ENCODE data around the gene SORCS3.

The SORCS3 gene

GRCh38 chr10:105010411-105011121 lies 369.5 kb downstream of the SORCS3 start:
- H3K27me3 ChIP-seq (ENCODE audit: low read length): no peaks in the 10 kb centered on the region
- no peaks in the 10 kb centered on the region for H3K36me3 ChIP-seq (ENCODE audit: low read length)
- H3K79me2 ChIP-seq (ENCODE audit: insufficient read depth, low read length): no peaks in the 10 kb centered on the region
- H4K20me1 ChIP-seq (ENCODE audit: low read depth, low read length): no peaks in the 10 kb centered on the region
- TF ChIP-seq, protein P1, sequence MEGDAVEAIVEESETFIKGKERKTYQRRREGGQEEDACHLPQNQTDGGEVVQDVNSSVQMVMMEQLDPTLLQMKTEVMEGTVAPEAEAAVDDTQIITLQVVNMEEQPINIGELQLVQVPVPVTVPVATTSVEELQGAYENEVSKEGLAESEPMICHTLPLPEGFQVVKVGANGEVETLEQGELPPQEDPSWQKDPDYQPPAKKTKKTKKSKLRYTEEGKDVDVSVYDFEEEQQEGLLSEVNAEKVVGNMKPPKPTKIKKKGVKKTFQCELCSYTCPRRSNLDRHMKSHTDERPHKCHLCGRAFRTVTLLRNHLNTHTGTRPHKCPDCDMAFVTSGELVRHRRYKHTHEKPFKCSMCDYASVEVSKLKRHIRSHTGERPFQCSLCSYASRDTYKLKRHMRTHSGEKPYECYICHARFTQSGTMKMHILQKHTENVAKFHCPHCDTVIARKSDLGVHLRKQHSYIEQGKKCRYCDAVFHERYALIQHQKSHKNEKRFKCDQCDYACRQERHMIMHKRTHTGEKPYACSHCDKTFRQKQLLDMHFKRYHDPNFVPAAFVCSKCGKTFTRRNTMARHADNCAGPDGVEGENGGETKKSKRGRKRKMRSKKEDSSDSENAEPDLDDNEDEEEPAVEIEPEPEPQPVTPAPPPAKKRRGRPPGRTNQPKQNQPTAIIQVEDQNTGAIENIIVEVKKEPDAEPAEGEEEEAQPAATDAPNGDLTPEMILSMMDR (IDR thresholded peaks at IDR 0.05; ENCODE audit: insufficient read depth, low read length, poor library complexity, severe bottlenecking): no peak
- no peak for TF ChIP-seq EZH2phosphoT487 (conservative IDR thresholded peaks at IDR 0.05; ENCODE audit: low read length)
- H3K9ac ChIP-seq (ENCODE audit: low read length): no peak overlapping the region
- H3K4me3 ChIP-seq (ENCODE audit: insufficient read depth, low read length, poor library complexity, severe bottlenecking): no peak overlapping the region
- H3F3A ChIP-seq (ENCODE audit: insufficient read depth): no peaks in the 10 kb centered on the region
- H3K9me2 ChIP-seq (replicated peaks; ENCODE audit: insufficient read depth, low read length): no peaks in the 10 kb centered on the region
- no peak overlapping the region for H3K4me2 ChIP-seq (ENCODE audit: low read depth, low read length, poor library complexity, severe bottlenecking)
- no peak overlapping the region for H3K27ac ChIP-seq (ENCODE audit: low read depth, low read length)
- no peak overlapping the region for H2AFZ ChIP-seq (ENCODE audit: low read depth, low read length, severe bottlenecking)
- no peaks in the 10 kb centered on the region for H3K9me3 ChIP-seq (ENCODE audit: insufficient read depth, low read length)

- Histone ChIP-seq H3K27ac (ENCODE audit: low read depth, low read length) (no peak overlapping the region), H2AFZ (ENCODE audit: low read depth, low read length, severe bottlenecking) (no peak overlapping the region), H3K4me2 (ENCODE audit: low read depth, low read length, poor library complexity, severe bottlenecking) (no peak overlapping the region), H3K9me2 (replicated peaks; ENCODE audit: insufficient read depth, low read length) (no peaks in the 10 kb centered on the region), H3F3A (ENCODE audit: insufficient read depth) (no peaks in the 10 kb centered on the region), H3K36me3 (ENCODE audit: low read length) (no peaks in the 10 kb centered on the region), H3K4me3 (ENCODE audit: insufficient read depth, low read length, poor library complexity, severe bottlenecking) (no peak overlapping the region), H3K9ac (ENCODE audit: low read length) (no peak overlapping the region), H3K27me3 (ENCODE audit: low read length) (no peaks in the 10 kb centered on the region), H3K79me2 (ENCODE audit: insufficient read depth, low read length) (no peaks in the 10 kb centered on the region), H4K20me1 (ENCODE audit: low read depth, low read length) (no peaks in the 10 kb centered on the region), H3K9me3 (ENCODE audit: insufficient read depth, low read length) (no peaks in the 10 kb centered on the region)
- no peak for TF ChIP-seq EZH2phosphoT487 (conservative IDR thresholded peaks at IDR 0.05; ENCODE audit: low read length)
- TF ChIP-seq, protein P1 (IDR thresholded peaks at IDR 0.05; ENCODE audit: insufficient read depth, low read length, poor library complexity, severe bottlenecking): no peak
Measured at GRCh38 chr10:105017116-105017515, 376.0 kb downstream of the SORCS3 start.

- no peak for TF ChIP-seq EZH2phosphoT487 (conservative IDR thresholded peaks at IDR 0.05; ENCODE audit: low read length)
- TF ChIP-seq, protein P1 (IDR thresholded peaks at IDR 0.05; ENCODE audit: insufficient read depth, low read length, poor library complexity, severe bottlenecking): no peak
- no peak overlapping the region for H3K27ac ChIP-seq (ENCODE audit: low read depth, low read length)
- no peak overlapping the region for H3K9ac ChIP-seq (ENCODE audit: low read length)
- no peak overlapping the region for H3K4me2 ChIP-seq (ENCODE audit: low read depth, low read length, poor library complexity, severe bottlenecking)
- no peaks in the 10 kb centered on the region for H3K79me2 ChIP-seq (ENCODE audit: insufficient read depth, low read length)
- no peaks in the 10 kb centered on the region for H3F3A ChIP-seq (ENCODE audit: insufficient read depth)
- no peaks in the 10 kb centered on the region for H3K9me2 ChIP-seq (replicated peaks; ENCODE audit: insufficient read depth, low read length)
- no peaks in the 10 kb centered on the region for H4K20me1 ChIP-seq (ENCODE audit: low read depth, low read length)
- H3K9me3 ChIP-seq (ENCODE audit: insufficient read depth, low read length): no peaks in the 10 kb centered on the region
- no peak overlapping the region for H2AFZ ChIP-seq (ENCODE audit: low read depth, low read length, severe bottlenecking)
- H3K36me3 ChIP-seq (ENCODE audit: low read length): no peaks in the 10 kb centered on the region
- H3K27me3 ChIP-seq (ENCODE audit: low read length): no peaks in the 10 kb centered on the region
- H3K4me3 ChIP-seq (ENCODE audit: insufficient read depth, low read length, poor library complexity, severe bottlenecking): no peak overlapping the region
Measured at GRCh38 chr10:105017691-105018090, 376.6 kb downstream of the SORCS3 start.
